Keratinocyte (primary cell): Measurements from ENCODE around the gene ALK.

ENCODE experiments used
- EZH2 ChIP-seq: IDR thresholded peaks from one replicate; pipeline ENCODE4 v1.6.1; 2012; ENCODE audit warnings: inconsistent platforms, mild to moderate bottlenecking, low read length, moderate library complexity
- TF ChIP-seq, protein P1 (sequence below), 3 experiments: IDR thresholded peaks in 1 of 3; conservative IDR thresholded peaks in 1 of 3; optimal IDR thresholded peaks in 1 of 3; 2 replicates in 2 of 3; 3 replicates in 1 of 3; pipeline versions ENCODE3 to v1.5.1; 2011; ENCODE audit warnings: low read length in 3 of 3, mild to moderate bottlenecking in 3 of 3, moderate library complexity in 2 of 3, control low read depth in 1 of 3, inconsistent platforms in 1 of 3; ENCODE audit not compliant: insufficient read depth in 2 of 3; ENCODE audit errors: extremely low read depth in 1 of 3

DNA sequence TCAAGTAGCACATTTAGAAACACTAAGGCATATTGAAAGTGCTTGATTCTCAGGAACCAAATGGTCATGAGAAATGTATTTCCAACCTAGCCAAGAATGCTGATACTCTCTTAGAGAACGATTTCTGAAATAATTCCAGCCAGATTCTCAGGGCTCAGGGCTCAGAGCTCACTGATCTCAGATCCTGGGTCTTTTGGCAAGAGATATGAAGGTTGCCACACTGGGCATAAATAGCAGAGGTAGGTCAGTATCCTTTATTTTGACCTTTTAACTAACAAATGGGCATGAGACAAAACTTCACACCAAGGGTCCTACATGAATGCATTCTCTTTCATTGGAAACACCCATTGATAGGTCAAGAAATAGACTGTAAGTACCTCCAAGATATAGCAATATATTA is 364.1 kb downstream of the ALK start:
- TF ChIP-seq, protein P1, sequence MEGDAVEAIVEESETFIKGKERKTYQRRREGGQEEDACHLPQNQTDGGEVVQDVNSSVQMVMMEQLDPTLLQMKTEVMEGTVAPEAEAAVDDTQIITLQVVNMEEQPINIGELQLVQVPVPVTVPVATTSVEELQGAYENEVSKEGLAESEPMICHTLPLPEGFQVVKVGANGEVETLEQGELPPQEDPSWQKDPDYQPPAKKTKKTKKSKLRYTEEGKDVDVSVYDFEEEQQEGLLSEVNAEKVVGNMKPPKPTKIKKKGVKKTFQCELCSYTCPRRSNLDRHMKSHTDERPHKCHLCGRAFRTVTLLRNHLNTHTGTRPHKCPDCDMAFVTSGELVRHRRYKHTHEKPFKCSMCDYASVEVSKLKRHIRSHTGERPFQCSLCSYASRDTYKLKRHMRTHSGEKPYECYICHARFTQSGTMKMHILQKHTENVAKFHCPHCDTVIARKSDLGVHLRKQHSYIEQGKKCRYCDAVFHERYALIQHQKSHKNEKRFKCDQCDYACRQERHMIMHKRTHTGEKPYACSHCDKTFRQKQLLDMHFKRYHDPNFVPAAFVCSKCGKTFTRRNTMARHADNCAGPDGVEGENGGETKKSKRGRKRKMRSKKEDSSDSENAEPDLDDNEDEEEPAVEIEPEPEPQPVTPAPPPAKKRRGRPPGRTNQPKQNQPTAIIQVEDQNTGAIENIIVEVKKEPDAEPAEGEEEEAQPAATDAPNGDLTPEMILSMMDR (optimal IDR thresholded peaks at IDR 0.05 in 1 of 3, IDR thresholded peaks at IDR 0.05 in 1 of 3, conservative IDR thresholded peaks at IDR 0.05 in 1 of 3; ENCODE audit: extremely low read depth in 1 of 3, insufficient read depth in 2 of 3, low read length in 3 of 3): no peak
- no peak for TF ChIP-seq EZH2
